HEK293T (cell line): ENCODE measurements around the gene GPATCH4.

Source experiments
- ARNT ChIP-seq: fragments of 450-650 bp; IDR thresholded peaks from 2 replicates; pipeline ENCODE4 v1.6.1; 2017; ENCODE audit warnings: mild to moderate bottlenecking
- BHLHE40 ChIP-seq: fragments of 450-650 bp; IDR thresholded peaks from 2 replicates; pipeline ENCODE4 v1.6.1; 2016; ENCODE audit warnings: mild to moderate bottlenecking, moderate library complexity, borderline replicate concordance
- ELF4 ChIP-seq: fragments of 450-650 bp; IDR thresholded peaks from 2 replicates; pipeline ENCODE4 v1.6.1; 2017; ENCODE audit warnings: antibody characterized with exemption
- FOXA1 ChIP-seq: fragments of 450-650 bp; IDR thresholded peaks from 2 replicates; pipeline ENCODE4 v1.6.1; 2016; ENCODE audit warnings: mild to moderate bottlenecking
- FOXK2 ChIP-seq: fragments of 450-650 bp; IDR thresholded peaks from 2 replicates; pipeline ENCODE4 v1.6.1; 2016; ENCODE audit warnings: mild to moderate bottlenecking
- FOXM1 ChIP-seq: fragments of 450-650 bp; IDR thresholded peaks from 2 replicates; pipeline ENCODE4 v1.6.1; 2017; ENCODE audit warnings: mild to moderate bottlenecking, borderline replicate concordance
- HDGF ChIP-seq: fragments of 450-650 bp; IDR thresholded peaks from 2 replicates; pipeline ENCODE4 v1.6.1; 2017; ENCODE audit warnings: antibody characterized with exemption, borderline replicate concordance
- LEF1 ChIP-seq: fragments of 450-650 bp; IDR thresholded peaks from 2 replicates; pipeline ENCODE4 v1.6.1; 2017; ENCODE audit warnings: mild to moderate bottlenecking, borderline replicate concordance
- NFRKB ChIP-seq: fragments of 450-650 bp; IDR thresholded peaks from 2 replicates; pipeline ENCODE4 v1.6.1; 2016; ENCODE audit warnings: mild to moderate bottlenecking, moderate library complexity
- SP1 ChIP-seq: fragments of 450-650 bp; IDR thresholded peaks from 2 replicates; pipeline ENCODE4 v1.6.1; 2017
- SUZ12 ChIP-seq: fragments of 450-650 bp; IDR thresholded peaks from 2 replicates; pipeline ENCODE4 v1.6.1; 2016; ENCODE audit warnings: mild to moderate bottlenecking
- TARDBP ChIP-seq: fragments of 450-650 bp; IDR thresholded peaks from 2 replicates; pipeline ENCODE4 v1.6.1; 2016
- ZNF384 ChIP-seq: fragments of 450-650 bp; IDR thresholded peaks from 2 replicates; pipeline ENCODE4 v1.6.1; 2016

DNA sequence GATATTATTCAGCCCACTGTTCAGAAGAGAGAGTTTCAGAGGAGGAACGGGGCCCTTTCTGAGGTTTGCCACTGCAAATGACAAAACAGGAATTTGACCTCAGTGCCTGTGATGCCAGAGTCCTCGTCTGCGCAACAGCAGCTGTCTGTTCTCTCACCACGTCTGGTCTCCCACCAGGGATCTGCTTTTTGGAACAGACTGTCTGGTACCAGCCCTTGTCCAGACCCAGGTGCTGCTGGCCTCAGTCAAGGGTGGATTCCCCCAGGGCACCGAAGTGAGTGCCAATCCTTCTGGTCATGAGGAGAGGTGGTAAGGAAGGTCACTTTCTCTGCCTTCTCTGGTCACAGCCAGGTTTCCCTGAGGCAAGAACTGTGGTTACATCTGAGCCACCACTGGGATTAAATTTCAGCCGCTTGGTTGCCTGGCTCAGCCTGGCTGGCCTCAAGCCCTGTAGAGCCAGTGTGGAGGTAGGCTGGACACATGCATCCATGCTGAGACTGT is 38.4 kb upstream of the GPATCH4 start:
- TF ChIP-seq SUZ12 (no peak), FOXK2 (no peak), FOXM1 (no peak), SP1 (no peak), ARNT (no peak), NFRKB (no peak), TARDBP (no peak), ZNF384 (no peak), HDGF (no peak), ELF4 (no peak), BHLHE40 (no peak), LEF1 (no peak), FOXA1 (no peak)
